RWPE2 (cell line): ENCODE measurements around the gene ZRANB2.

Experiments
- ATAC-seq: fragments of 200-7000 bp; cut with Tn5 transposase; 3 replicates; pipeline ENCODE4 v1.9.1; 2021; ENCODE audit warnings: low read depth
- DNase-seq: peaks from one replicate; pipeline ENCODE4 v3.0.0-alpha.2; 2020; ENCODE audit warnings: low spot score
- H3K27ac ChIP-seq: fragments of 450-650 bp; 2 replicates; pipeline ENCODE4 v1.5.1; 2017; ENCODE audit warnings: mild to moderate bottlenecking; ENCODE audit not compliant: poor library complexity, severe bottlenecking
- H3K27me3 ChIP-seq: fragments of 250-450 bp; sonication (Bioruptor Pico); 2 replicates; pipeline ENCODE4 v1.5.1; 2021; ENCODE audit warnings: mild to moderate bottlenecking, moderate library complexity; ENCODE audit not compliant: insufficient read depth, poor library complexity, severe bottlenecking
- H3K36me3 ChIP-seq: fragments of 250-450 bp; sonication (Bioruptor Pico); 2 replicates; pipeline ENCODE4 v1.5.1; 2020; ENCODE audit warnings: low read depth, mild to moderate bottlenecking, moderate library complexity
- H3K4me1 ChIP-seq: fragments of 250-450 bp; sonication (Bioruptor Pico); 2 replicates; pipeline ENCODE4 v1.5.1; 2021; ENCODE audit warnings: mild to moderate bottlenecking, moderate library complexity; ENCODE audit not compliant: insufficient read depth, poor library complexity, severe bottlenecking
- H3K4me3 ChIP-seq: fragments of 250-450 bp; sonication (Bioruptor Pico); 2 replicates; pipeline ENCODE4 v1.5.1; 2021; ENCODE audit warnings: mild to moderate bottlenecking, moderate library complexity; ENCODE audit not compliant: severe bottlenecking
- H3K9me3 ChIP-seq: fragments of 250-450 bp; sonication (Bioruptor Pico); 2 replicates; pipeline ENCODE4 v1.5.1; 2021; ENCODE audit warnings: mild to moderate bottlenecking, moderate library complexity; ENCODE audit not compliant: severe bottlenecking
- CTCF ChIP-seq: fragments of 450-650 bp; IDR thresholded peaks from one replicate; pipeline ENCODE4 v1.5.1; 2017; ENCODE audit warnings: mild to moderate bottlenecking, moderate library complexity; ENCODE audit not compliant: poor library complexity, severe bottlenecking

The ZRANB2 gene

GRCh38 chr1:71019233-71019969 lies 61.4 kb downstream of the ZRANB2 start:
- Histone ChIP-seq H3K4me1 (no peaks in the 10 kb centered on the region), H3K27ac (no peak overlapping the region), H3K36me3 (no peaks in the 10 kb centered on the region), H3K27me3 (peaks cover 13% of the 10 kb centered on the region), H3K9me3 (no peaks in the 10 kb centered on the region), H3K4me3 (no peak overlapping the region)
- DNase-seq (no peak), ATAC-seq (no peak)
- TF ChIP-seq CTCF: no peak

- Histone ChIP-seq H3K27ac (no peak overlapping the region), H3K9me3 (no peaks in the 10 kb centered on the region), H3K4me3 (no peak overlapping the region), H3K4me1 (no peaks in the 10 kb centered on the region), H3K36me3 (no peaks in the 10 kb centered on the region), H3K27me3 (peaks cover 13% of the 10 kb centered on the region)
- ATAC-seq: no peak
- DNase-seq: no peak
- TF ChIP-seq CTCF: no peak
Measured at GRCh38 chr1:71018791-71019190, 62.0 kb downstream of the ZRANB2 start.

GRCh38 chr1:71015745-71016144 lies 65.1 kb downstream of the ZRANB2 start:
- no peaks in the 10 kb centered on the region for H3K9me3 ChIP-seq
- TF ChIP-seq CTCF: no peak
- H3K27me3 ChIP-seq: peaks cover 4% of the 10 kb centered on the region
- no peaks in the 10 kb centered on the region for H3K36me3 ChIP-seq
- DNase-seq: no peak
- no peak overlapping the region for H3K4me3 ChIP-seq
- H3K4me1 ChIP-seq: no peaks in the 10 kb centered on the region
- no peak for ATAC-seq
- no peak overlapping the region for H3K27ac ChIP-seq

GRCh38 chr1:71014178-71014579 lies 66.7 kb downstream of the ZRANB2 start:
- no peak for DNase-seq
- H3K27me3 ChIP-seq: no peaks in the 10 kb centered on the region
- no peak for TF ChIP-seq CTCF
- no peaks in the 10 kb centered on the region for H3K4me1 ChIP-seq
- H3K9me3 ChIP-seq: no peaks in the 10 kb centered on the region
- no peak for ATAC-seq
- H3K36me3 ChIP-seq: no peaks in the 10 kb centered on the region
- H3K27ac ChIP-seq: no peak overlapping the region
- H3K4me3 ChIP-seq: no peak overlapping the region
